ENCODE measurements around the gene HAP1.

Gene HAP1

GRCh38 chr17:41695134-41695661, 39.2 kb downstream of the HAP1 start:
- no peak overlapping the region for H3K4me3 ChIP-seq (ENCODE audit: severe bottlenecking)
- H3K36me3 ChIP-seq (ENCODE audit: low read depth): peaks cover 31% of the 10 kb centered on the region
- peaks cover 3% of the 10 kb centered on the region for H3K4me1 ChIP-seq (ENCODE audit: insufficient read depth, poor library complexity, severe bottlenecking)
- H3K27me3 ChIP-seq (ENCODE audit: insufficient read depth, poor library complexity, severe bottlenecking): no peaks in the 10 kb centered on the region
- no peaks in the 10 kb centered on the region for H3K9me3 ChIP-seq (ENCODE audit: severe bottlenecking)
- ATAC-seq (ENCODE audit: low read depth) (no peak), DNase-seq (ENCODE audit: low spot score) (no peak)
- no peak for TF ChIP-seq CTCF (IDR thresholded peaks at IDR 0.05; ENCODE audit: poor library complexity, severe bottlenecking)
- no peak overlapping the region for H3K27ac ChIP-seq (ENCODE audit: poor library complexity, severe bottlenecking)

- Histone ChIP-seq H3K9me3 (ENCODE audit: severe bottlenecking) (no peaks in the 10 kb centered on the region), H3K27me3 (ENCODE audit: insufficient read depth, poor library complexity, severe bottlenecking) (no peaks in the 10 kb centered on the region), H3K36me3 (ENCODE audit: low read depth) (peaks cover 44% of the 10 kb centered on the region), H3K4me3 (ENCODE audit: severe bottlenecking) (no peak overlapping the region), H3K4me1 (ENCODE audit: insufficient read depth, poor library complexity, severe bottlenecking) (peaks cover 3% of the 10 kb centered on the region), H3K27ac (ENCODE audit: poor library complexity, severe bottlenecking) (no peak overlapping the region)
- ATAC-seq (ENCODE audit: low read depth) (peak; percentile 1; the same call in 2 of the 3 replicates), DNase-seq (ENCODE audit: low spot score) (no peak)
- no peak for TF ChIP-seq CTCF (IDR thresholded peaks at IDR 0.05; ENCODE audit: poor library complexity, severe bottlenecking)
Observed at GRCh38 chr17:41692722-41693521, 41.5 kb downstream of the HAP1 start.

GRCh38 chr17:41691031-41691777, 43.2 kb downstream of the HAP1 start:
- H3K27me3 ChIP-seq (ENCODE audit: insufficient read depth, poor library complexity, severe bottlenecking): no peaks in the 10 kb centered on the region
- peak overlapping the region; percentile 88 for H3K27ac ChIP-seq (ENCODE audit: poor library complexity, severe bottlenecking)
- no peak for TF ChIP-seq CTCF (IDR thresholded peaks at IDR 0.05; ENCODE audit: poor library complexity, severe bottlenecking)
- no peaks in the 10 kb centered on the region for H3K9me3 ChIP-seq (ENCODE audit: severe bottlenecking)
- peaks cover 3% of the 10 kb centered on the region for H3K4me1 ChIP-seq (ENCODE audit: insufficient read depth, poor library complexity, severe bottlenecking)
- H3K36me3 ChIP-seq (ENCODE audit: low read depth): peaks cover 44% of the 10 kb centered on the region
- H3K4me3 ChIP-seq (ENCODE audit: severe bottlenecking): no peak overlapping the region
- ATAC-seq (ENCODE audit: low read depth): no peak
- no peak for DNase-seq (ENCODE audit: low spot score)

GRCh38 chr17:41690497-41690896, 43.9 kb downstream of the HAP1 start:
- no peak for TF ChIP-seq CTCF (IDR thresholded peaks at IDR 0.05; ENCODE audit: poor library complexity, severe bottlenecking)
- peak overlapping the region; percentile 88 for H3K27ac ChIP-seq (ENCODE audit: poor library complexity, severe bottlenecking)

More at GRCh38 chr17:41690497-41690896, 43.9 kb downstream of the HAP1 start:
- Histone ChIP-seq H3K9me3 (ENCODE audit: severe bottlenecking) (no peaks in the 10 kb centered on the region), H3K4me1 (ENCODE audit: insufficient read depth, poor library complexity, severe bottlenecking) (peaks cover 3% of the 10 kb centered on the region), H3K27me3 (ENCODE audit: insufficient read depth, poor library complexity, severe bottlenecking) (no peaks in the 10 kb centered on the region), H3K36me3 (ENCODE audit: low read depth) (peaks cover 44% of the 10 kb centered on the region), H3K4me3 (ENCODE audit: severe bottlenecking) (peak overlapping the region; percentile 98)
- DNase-seq (ENCODE audit: low spot score) (no peak), ATAC-seq (ENCODE audit: low read depth) (no peak)
